Activated effector memory CD4-positive, alpha-beta T cell treated with Interleukin-2 at 50 U/mL for 16 hours (primary cell): ENCODE data around the gene CAB39.
A peak's percentile ranks its signal among the peaks of the same experiment; 100 is the strongest.

Source experiments
- DNase-seq: peaks from one replicate; pipeline ENCODE4 v3.0.0-alpha.2; 2020

CAB39 gene

GRCh38 chr2:230864605-230865306 lies 152.1 kb downstream of the CAB39 start, which contains the start of gene ITM2C:
TSS of gene ITM2C (plus strand) at chr2:230864942. CDS start at chr2:230865026, 84 bp downstream.
- DNase-seq = peak; percentile 66

GRCh38 chr2:230865307-230865765 lies 152.7 kb downstream of the CAB39 start:
- no peak for DNase-seq

DNA sequence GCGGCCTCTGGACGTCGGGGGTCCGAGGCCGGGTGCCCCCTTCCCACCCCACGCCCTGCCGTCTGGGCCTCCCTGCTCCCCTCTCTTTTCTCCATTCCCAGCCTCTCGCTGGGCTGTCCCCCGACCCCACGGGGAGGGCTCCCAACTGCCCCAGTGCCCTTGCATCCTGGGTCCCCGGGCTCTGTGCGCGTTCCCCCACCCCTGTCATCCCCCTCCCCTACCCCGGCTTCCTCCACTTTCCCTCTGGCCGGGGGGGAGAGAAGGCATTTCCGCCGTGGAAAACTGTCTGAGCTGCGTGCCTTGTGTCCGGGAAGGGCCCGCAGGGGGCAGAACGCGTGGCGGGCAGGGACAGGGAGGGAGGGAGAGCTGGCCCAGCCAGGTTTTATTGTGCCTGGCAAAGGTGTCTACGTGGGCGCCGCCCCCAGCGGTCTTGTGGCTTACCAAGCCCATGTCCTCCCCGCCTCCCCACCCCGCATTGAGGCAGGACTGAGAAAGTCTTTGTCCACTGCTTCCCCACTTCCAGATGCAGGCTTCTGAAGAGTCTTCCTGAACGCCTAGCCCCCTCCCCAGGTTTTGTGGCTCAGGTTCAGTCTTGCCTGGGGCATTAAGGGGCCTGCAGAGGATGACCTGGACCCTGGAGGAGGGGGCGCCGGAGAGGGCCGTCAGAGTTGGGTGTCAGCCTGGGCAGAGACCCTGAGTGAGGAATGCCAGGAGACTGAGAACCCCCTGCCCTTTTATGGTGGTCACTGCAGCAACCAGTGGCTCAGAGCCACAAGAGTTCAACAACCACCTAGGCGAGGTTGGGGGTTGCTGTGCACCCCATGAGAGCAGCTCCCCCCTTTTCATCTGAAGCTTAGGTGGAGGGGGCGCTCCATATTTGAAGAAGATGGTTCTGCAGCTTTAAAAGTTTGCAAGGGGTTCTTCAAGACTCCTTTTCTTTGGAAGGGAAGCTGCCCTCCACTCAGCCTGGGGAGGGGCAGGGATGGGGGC lies 153.4 kb downstream of the CAB39 start:
- peak; percentile 27 for DNase-seq

GRCh38 chr2:230866756-230867523 lies 154.3 kb downstream of the CAB39 start:
- DNase-seq = peak; percentile 52

GRCh38 chr2:230868161-230868946 lies 155.7 kb downstream of the CAB39 start:
- DNase-seq = no peak

- no peak for DNase-seq
Observed at GRCh38 chr2:230868947-230869913, 156.6 kb downstream of the CAB39 start.

- DNase-seq = no peak
Observed at GRCh38 chr2:230869914-230870543, 157.4 kb downstream of the CAB39 start.
